GM12873 (cell line): ENCODE results near the gene SPPL3.

Experiments used
- CTCF ChIP-seq: IDR thresholded peaks from 2 replicates; pipeline ENCODE4 v1.5.1; 2012; ENCODE audit warnings: low read depth, mild to moderate bottlenecking, moderate library complexity, low read length, control low read depth; ENCODE audit not compliant: insufficient read depth; ENCODE audit errors: missing control alignments

Gene SPPL3

GRCh38 chr12:120832737-120833136 is 71.4 kb downstream of the SPPL3 start:
- TF ChIP-seq CTCF, result no peak

- no peak for TF ChIP-seq CTCF
Observed at GRCh38 chr12:120831648-120832267, 72.4 kb downstream of the SPPL3 start.

- TF ChIP-seq CTCF, result no peak
Observed at GRCh38 chr12:120830966-120831365, 73.2 kb downstream of the SPPL3 start.

- no peak for TF ChIP-seq CTCF
Observed at GRCh38 chr12:120830052-120830940, 73.9 kb downstream of the SPPL3 start.

- no peak for TF ChIP-seq CTCF
Observed at GRCh38 chr12:120826335-120826734, 77.8 kb downstream of the SPPL3 start.

- no peak for TF ChIP-seq CTCF
Observed at GRCh38 chr12:120825337-120825736, 78.8 kb downstream of the SPPL3 start.

GRCh38 chr12:120822832-120823503 is 81.2 kb downstream of the SPPL3 start:
- no peak for TF ChIP-seq CTCF
